Measurements from ENCODE around the gene SCYGR5. TPM values are rescaled to one million over a fixed set of nuclear protein-coding genes. Genes with fewer than 3 reads are reported as not detected.

The SCYGR5 gene
- total and polyA plus RNA-seq, 2 of the 8 experiments (the other 6 are each of a cell fraction or from before 2014, with no cell fraction given): not detected

DNA sequence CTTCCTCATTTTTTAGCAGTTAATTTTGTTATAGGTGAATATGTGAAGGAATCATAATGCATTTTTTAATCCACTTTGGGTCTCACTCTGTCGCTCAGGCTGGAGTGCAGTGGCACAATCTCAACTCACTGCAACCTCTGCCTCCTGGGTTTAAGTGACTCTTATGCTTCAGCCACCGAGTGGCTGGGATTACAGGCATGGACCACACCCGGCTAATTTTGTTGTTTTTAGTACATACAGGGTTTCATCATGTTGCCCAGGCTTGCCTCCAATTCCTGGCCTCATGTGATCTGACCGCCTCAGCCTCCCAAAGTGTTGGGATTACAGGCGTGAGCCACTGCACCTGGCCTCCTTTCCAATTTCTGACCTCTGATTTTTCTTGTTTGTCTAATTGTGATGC lies 17.7 kb downstream of the SCYGR5 start:
- POLR2A ChIA-PET (ENCODE audit: partially characterized antibody): no interaction called here
- H2AK5ac ChIP-seq (ENCODE audit: low read depth, low read length): no peak overlapping the region
- H3K27me3 ChIP-seq (replicated peaks in 1 of 4; ENCODE audit: control insufficient read depth in 3 of 4, extremely low read depth in 1 of 4, insufficient read depth in 3 of 4, low read length in 3 of 4): no peaks in the 10 kb centered on the region
- H2BK120ac ChIP-seq (replicated peaks; ENCODE audit: low read depth, low read length): no peak overlapping the region
- no peak overlapping the region for H3K4me2 ChIP-seq (ENCODE audit: insufficient read depth in 1 of 2, low read depth in 2 of 2, low read length in 2 of 2)
- DNase-seq (ENCODE audit: low read depth in 1 of 2, low spot score in 2 of 2): no peak
- H3K56ac ChIP-seq (replicated peaks; ENCODE audit: insufficient read length, low read depth, low read length): no peak overlapping the region
- CTCF ChIA-PET (ENCODE audit: partially characterized antibody): interaction anchor here (1.1 to 2.0 kb wide), 2 partner anchors 26 to 82 kb away, joined by 4 to 6 read pairs; no protein-coding TSS in a partner anchor
- H3K4me1 ChIP-seq (replicated peaks in 1 of 4; ENCODE audit: control insufficient read depth in 3 of 4, insufficient read depth in 4 of 4, low read length in 3 of 4): no peaks in the 10 kb centered on the region
- no peak overlapping the region for H2BK12ac ChIP-seq (ENCODE audit: low read depth, low read length)
- H3K14ac ChIP-seq (ENCODE audit: insufficient read length): no peak overlapping the region
- H3K23ac ChIP-seq (ENCODE audit: insufficient read length): no peak overlapping the region
- H3K18ac ChIP-seq (ENCODE audit: extremely low read depth, low read length): no peak overlapping the region
- H3K4me3 ChIP-seq (ENCODE audit: extremely low read depth in 1 of 4, insufficient read depth in 2 of 4, low read depth in 3 of 4, low read length in 4 of 4): no peak overlapping the region
- no peak overlapping the region for H3K27ac ChIP-seq (ENCODE audit: low read depth, low read length)
- no peak overlapping the region for H4K8ac ChIP-seq (ENCODE audit: extremely low read depth, insufficient read depth, low read length)
- H3K9ac ChIP-seq (replicated peaks in 1 of 4; ENCODE audit: extremely low read depth in 1 of 4, low read depth in 3 of 4, low read length in 3 of 4): no peak overlapping the region
- WGBS, 2 experiments (ENCODE audit: extremely low coverage in 1 of 2, insufficient coverage in 1 of 2, insufficient read length in 1 of 2, insufficient replicate concordance in 2 of 2, low coverage in 1 of 2, low lambda C conversion rate in 2 of 2, missing lambda C conversion rate in 1 of 2): 92% methylated on average over 5 of the region's 5 CpGs; no CpG with 5 or more reads in 1 of the 2 experiments
- no peaks in the 10 kb centered on the region for H3K79me1 ChIP-seq (ENCODE audit: low read depth, low read length)
- FAIRE-seq: no peak
- H3K79me2 ChIP-seq (ENCODE audit: control insufficient read depth in 1 of 2, insufficient read depth in 2 of 2, low read length in 2 of 2): no peaks in the 10 kb centered on the region
- no peak overlapping the region for H3K4ac ChIP-seq (replicated peaks; ENCODE audit: insufficient read length, low read depth, low read length)
- H2AFZ ChIP-seq (ENCODE audit: low read length): no peak overlapping the region
- H4K91ac ChIP-seq (replicated peaks; ENCODE audit: insufficient read length, low read length): no peak overlapping the region
- no peak overlapping the region for H4K5ac ChIP-seq (ENCODE audit: insufficient read length, low read depth, low read length)
- H3K36me3 ChIP-seq (ENCODE audit: control insufficient read depth in 2 of 4, insufficient read depth in 4 of 4, low read length in 3 of 4): no peaks in the 10 kb centered on the region
- H4K20me1 ChIP-seq (replicated peaks in 1 of 2; ENCODE audit: control insufficient read depth in 1 of 2, insufficient read depth in 2 of 2, low read length in 2 of 2): no peaks in the 10 kb centered on the region
- no peak overlapping the region for H2BK20ac ChIP-seq (ENCODE audit: low read length)
- no peaks in the 10 kb centered on the region for H3K23me2 ChIP-seq (ENCODE audit: low read depth, low read length)
- H2BK15ac ChIP-seq (ENCODE audit: low read length): no peak overlapping the region
- no peaks in the 10 kb centered on the region for H3K9me3 ChIP-seq (ENCODE audit: insufficient read depth in 2 of 2, low read depth in 1 of 2, low read length in 1 of 2)
- H2BK5ac ChIP-seq (ENCODE audit: low read depth, low read length): no peak overlapping the region
